GM21786 (cell line): ENCODE measurements around the gene ZFP62.

Experiments used
- ATAC-seq: cut with Tn5 transposase; IDR thresholded peaks from one replicate; pipeline ENCODE4 v1.9.1; 2021; ENCODE audit not compliant: unreplicated experiment

Gene ZFP62

GRCh38 chr5:180811623-180812124, 49.4 kb downstream of the ZFP62 start:
- ATAC-seq = no peak

- ATAC-seq = no peak
Measured at GRCh38 chr5:180810959-180811622, 50.0 kb downstream of the ZFP62 start.

GRCh38 chr5:180810210-180810958, 50.7 kb downstream of the ZFP62 start:
- peak; percentile 50 for ATAC-seq

- ATAC-seq = peak; percentile 52
Measured at GRCh38 chr5:180809403-180810209, 51.5 kb downstream of the ZFP62 start.

- no peak for ATAC-seq
Measured at GRCh38 chr5:180808461-180809000, 52.5 kb downstream of the ZFP62 start.

GRCh38 chr5:180807654-180808414, 53.2 kb downstream of the ZFP62 start:
- no peak for ATAC-seq

- ATAC-seq = no peak
Measured at GRCh38 chr5:180807046-180807445, 54.0 kb downstream of the ZFP62 start.

- no peak for ATAC-seq
Measured at GRCh38 chr5:180806351-180807011, 54.6 kb downstream of the ZFP62 start.

GRCh38 chr5:180804129-180804618, 56.9 kb downstream of the ZFP62 start:
- no peak for ATAC-seq

GRCh38 chr5:180803181-180804128, 57.6 kb downstream of the ZFP62 start:
- ATAC-seq = peak; percentile 61

GRCh38 chr5:180802325-180803180, 58.5 kb downstream of the ZFP62 start, which contains the start of gene MGAT1:
TSS of gene MGAT1 (minus strand) at chr5:180802806. CDS start at chr5:180792971, 9,835 bp downstream.
- ATAC-seq = peak; percentile 24

GRCh38 chr5:180801596-180802324, 59.3 kb downstream of the ZFP62 start:
- ATAC-seq = no peak

- no peak for ATAC-seq
Measured at GRCh38 chr5:180799902-180800801, 60.9 kb downstream of the ZFP62 start.

- ATAC-seq = no peak
Measured at GRCh38 chr5:180799194-180799593, 61.9 kb downstream of the ZFP62 start.

GRCh38 chr5:180798193-180798592, 62.9 kb downstream of the ZFP62 start:
- ATAC-seq = no peak
